ENCODE data around the gene APOL6.
"Not testable (repeated sequence)": the region's sequence is repeated elsewhere in the genome, so short reads cannot be mapped to it uniquely, and the experiment has no call there.

The APOL6 gene

DNA sequence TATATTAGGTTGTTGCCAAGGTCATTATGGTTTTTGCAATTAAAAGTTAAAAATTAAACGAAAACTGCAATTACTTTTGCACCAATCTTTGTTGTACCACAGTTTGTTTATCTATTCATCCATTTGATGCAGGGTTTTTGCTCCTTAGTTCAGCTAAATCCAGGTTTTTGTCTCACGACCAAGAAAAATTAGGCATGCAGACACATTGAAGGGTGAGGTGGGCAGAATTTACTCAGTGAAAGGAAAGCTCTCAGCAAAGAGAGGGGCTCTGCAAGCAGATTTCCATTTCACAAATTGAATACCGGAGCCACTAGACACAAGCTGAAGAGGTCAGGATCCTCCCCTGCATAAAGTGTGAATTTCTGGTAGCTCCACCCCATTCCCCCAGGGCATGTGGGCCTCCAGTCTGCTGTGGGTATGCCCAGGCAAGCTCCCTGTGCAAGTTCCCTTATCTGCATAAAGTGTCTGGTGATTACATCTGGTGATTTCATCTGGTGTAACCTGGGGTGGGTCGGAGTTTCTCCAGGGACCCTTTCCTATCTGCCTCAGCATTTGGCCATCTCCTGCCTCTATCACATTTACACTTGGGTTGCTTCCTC lies 33.3 kb downstream of the APOL6 start:
- no peak for DNase-seq

GRCh38 chr22:35683560-35683959 lies 35.3 kb downstream of the APOL6 start:
- DNase-seq = no peak

DNA sequence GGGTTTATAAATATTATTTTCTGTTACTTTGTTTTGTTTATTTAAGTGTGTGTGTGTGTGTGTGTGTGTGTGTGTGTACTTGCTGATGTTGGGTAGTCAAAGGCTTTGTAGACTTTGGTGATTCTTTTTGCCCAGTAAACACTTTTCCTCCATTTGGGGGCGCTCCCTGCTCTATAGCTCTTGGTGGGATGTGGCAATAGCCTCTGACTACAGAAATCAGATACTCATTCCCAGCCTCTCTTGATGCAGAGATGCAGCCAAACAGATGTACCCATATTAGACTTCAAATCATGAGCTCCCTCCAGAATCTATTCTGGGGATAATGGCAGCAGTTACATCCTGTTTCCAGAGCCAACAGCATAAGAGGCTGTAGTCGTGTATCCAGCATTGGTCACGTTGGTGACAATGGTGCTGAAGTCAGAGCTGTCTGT lies 36.0 kb downstream of the APOL6 start:
- DNase-seq = peak in 1 of 2 experiments; percentile 74

DNA sequence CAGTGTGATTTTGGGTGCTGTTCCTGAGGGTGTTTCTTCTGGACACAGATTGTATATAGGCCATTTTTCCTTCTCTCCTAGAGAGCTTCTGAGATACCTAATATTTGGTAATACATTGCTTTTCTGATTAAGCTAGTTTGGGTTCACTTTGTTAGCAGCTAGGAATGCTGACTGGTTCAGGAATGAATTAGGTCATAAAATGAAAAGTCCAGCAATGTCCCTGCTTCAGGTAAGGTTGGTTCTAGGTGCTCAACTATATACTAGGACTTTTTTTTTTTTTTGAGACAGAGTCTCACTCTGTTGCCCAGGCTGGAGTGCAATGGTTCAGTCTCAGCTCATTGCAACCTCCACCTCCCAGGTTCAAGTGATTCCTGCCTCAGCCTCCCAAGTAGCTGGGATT lies 36.5 kb downstream of the APOL6 start:
- DNase-seq = no peak

DNA sequence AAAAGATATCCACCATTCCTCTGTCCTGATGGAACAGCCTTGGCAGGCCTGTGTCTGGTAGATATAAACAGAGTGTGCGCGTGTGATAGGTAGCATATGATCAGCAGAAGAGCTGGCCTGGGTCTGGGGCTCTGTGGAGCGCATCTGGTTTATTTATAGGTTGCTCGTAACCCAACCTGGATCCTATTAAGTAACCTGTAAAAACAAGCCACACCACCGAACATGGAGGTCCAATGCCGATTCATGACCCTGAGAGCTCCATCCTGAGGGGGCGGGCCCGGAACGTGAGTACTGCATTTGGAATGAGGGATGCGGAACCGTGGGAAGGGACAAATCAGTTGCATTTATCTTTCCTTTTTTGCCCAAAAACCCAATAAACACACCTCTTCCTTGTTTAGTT lies 37.5 kb downstream of the APOL6 start:
- DNase-seq = no peak

GRCh38 chr22:35686298-35686697 lies 38.1 kb downstream of the APOL6 start:
- DNase-seq = no peak

GRCh38 chr22:35687461-35687860 lies 39.2 kb downstream of the APOL6 start:
- DNase-seq = no peak

GRCh38 chr22:35688913-35689675 lies 40.8 kb downstream of the APOL6 start:
- no peak for DNase-seq

- DNase-seq = no peak
Measured at GRCh38 chr22:35690001-35690400, 41.8 kb downstream of the APOL6 start.

GRCh38 chr22:35695202-35695601 lies 47.0 kb downstream of the APOL6 start:
- no peak for DNase-seq

DNA sequence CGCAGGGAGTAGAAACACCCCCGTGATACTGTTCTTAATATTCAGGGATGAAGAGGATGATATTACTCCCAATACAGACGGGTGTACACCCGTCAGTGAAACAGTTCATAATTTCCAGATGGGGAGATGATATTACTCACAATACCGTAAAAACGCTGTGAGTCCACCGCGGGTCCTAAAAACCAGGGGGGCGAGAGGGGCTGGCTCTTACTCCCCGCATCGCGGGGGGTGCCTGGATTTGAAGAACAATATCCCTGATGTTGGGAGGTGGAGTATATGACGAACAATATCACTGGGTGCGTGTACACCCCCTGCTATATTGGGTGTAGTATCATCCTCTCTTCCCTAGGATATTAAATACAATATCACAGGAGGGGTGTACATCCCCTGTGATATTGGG lies 48.9 kb downstream of the APOL6 start:
- DNase-seq = no peak

GRCh38 chr22:35699852-35700251 lies 51.6 kb downstream of the APOL6 start:
- not testable (repeated sequence) for DNase-seq

DNA sequence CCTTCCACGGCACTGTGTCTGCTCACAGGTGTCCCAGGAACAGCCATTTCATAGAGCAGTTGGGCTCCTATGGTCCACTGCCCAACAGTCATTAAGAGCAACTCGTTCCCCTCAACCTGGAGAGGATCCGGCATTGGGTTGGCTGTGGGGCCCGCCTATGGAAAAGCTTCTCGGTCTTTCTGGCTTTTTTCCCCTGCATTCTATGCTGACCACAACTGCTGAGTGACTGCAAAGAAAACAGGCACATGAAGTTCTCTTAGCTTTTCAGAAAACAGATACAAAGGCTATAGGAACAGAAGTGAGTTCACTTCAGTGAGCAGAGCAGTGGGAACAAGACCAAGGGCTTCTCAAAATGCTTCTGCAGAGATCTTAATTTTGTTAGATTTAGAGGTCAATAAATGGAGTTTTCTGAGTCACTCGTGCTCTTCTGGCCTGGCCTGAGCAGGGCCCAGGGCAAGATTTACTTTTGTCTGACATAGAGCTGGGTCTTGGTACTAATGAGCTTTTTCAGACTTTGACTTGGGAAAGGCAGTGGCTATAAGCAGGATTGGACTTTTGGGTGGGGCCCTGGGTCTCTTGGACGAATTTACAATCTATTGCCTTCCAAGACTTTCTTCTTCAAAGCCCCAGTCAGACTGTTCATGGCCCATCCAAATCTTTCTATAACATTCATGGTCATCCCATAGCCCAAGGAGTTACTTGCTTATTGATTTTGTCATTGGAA lies 55.8 kb downstream of the APOL6 start:
- DNase-seq = no peak

- no peak for DNase-seq
Measured at GRCh38 chr22:35705141-35705540, 56.9 kb downstream of the APOL6 start.

- peak in 1 of 2 experiments; percentile 16 for DNase-seq
Measured at GRCh38 chr22:35708453-35708852, 60.2 kb downstream of the APOL6 start.

DNA sequence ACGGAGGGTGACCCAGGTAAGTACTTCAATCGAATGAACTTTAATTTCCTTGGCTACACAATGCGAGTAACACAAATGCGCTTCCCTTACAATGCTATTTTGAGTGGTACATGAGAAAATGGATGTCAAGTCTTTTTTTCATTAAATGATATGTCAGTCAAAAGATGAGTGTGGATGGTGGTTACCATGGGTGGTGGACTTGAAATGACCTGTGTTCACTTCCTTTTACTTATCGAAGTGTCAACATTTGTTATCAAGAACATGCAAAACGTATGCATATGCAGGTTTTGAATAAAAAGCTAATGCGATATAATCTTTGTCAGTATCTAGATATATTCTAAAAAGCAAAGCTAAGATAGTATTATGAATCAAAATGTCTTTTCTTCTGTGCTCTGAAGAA lies 60.7 kb downstream of the APOL6 start:
- DNase-seq = no peak

DNA sequence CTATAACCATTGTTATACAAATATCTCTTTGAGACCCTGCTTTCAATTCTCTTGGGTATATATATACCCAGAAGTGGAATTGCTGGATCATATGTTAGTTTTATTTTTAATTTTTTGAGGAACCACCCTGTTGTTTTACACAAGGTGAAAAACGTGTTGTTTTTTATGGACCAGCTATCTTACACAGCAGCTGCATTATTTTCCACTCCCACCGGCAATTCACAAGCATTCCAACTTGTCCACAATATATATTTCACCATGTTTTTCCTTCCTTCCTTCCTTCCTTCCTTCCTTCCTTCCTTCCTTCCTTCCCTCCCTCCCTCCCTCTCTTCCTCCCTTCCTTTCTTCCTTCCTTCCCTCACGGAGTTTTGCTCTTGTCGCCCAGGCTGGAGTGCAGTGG lies 63.1 kb downstream of the APOL6 start:
- no peak for DNase-seq

GRCh38 chr22:35712672-35713071 lies 64.4 kb downstream of the APOL6 start:
- DNase-seq = peak in 1 of 2 experiments; percentile 13

- DNase-seq = no peak
Measured at GRCh38 chr22:35717572-35717971, 69.3 kb downstream of the APOL6 start, which contains the start of gene APOL5. TSS of gene APOL5 (plus strand) at chr22:35717872. CDS start at chr22:35717872, 0 bp downstream.
